HG03520 (cell line): Measurements from ENCODE around the gene NKX6-2.
"Not testable (repeated sequence)": the region's sequence is repeated elsewhere in the genome, so short reads cannot be mapped to it uniquely, and the experiment has no call there.

Experiments used
- ATAC-seq: cut with Tn5 transposase; IDR thresholded peaks from one replicate; pipeline ENCODE4 v1.9.1; 2021; ENCODE audit warnings: mild to moderate bottlenecking, moderate library complexity; ENCODE audit not compliant: unreplicated experiment

Gene NKX6-2

DNA sequence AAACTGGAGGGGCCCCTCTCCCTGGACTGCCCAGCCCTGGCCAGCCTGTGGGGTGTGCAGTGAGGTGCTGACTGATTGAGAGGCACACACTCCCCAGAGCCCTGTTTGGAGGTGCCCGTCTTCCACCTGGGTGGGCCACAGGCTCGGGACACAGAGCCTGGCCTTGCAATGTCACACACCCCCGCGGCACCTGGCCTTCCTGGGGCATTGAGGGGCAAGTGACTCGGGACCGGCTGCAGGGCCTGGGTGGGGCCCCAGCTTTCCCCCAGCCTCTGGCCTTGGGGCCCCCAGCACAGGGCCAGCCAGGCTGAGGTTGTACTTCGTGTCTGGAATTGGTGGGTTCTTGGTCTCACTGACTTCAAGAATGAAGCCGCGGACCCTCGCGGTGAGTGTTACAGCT is 13.9 kb upstream of the NKX6-2 start:
- no peak for ATAC-seq

DNA sequence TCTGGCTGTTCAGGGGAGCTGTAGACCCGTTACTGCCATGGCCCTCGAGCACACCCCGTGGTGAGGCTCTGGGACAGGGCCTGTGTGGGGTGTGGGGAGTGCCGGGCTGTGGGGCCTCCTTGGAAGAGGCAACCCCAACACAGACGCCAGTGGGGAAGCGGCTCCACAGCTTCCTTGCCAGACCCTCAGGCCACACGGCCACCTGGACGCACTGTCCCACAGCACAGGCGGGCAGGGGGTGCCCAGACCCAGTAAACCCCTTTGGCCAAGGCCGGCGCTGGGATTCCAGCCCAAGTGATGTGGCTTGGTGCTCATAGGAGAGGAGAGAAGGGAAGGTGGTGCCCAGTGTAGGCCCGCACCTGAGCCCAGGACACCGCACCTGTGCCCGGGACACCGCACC is 12.9 kb upstream of the NKX6-2 start:
- ATAC-seq, result no peak

DNA sequence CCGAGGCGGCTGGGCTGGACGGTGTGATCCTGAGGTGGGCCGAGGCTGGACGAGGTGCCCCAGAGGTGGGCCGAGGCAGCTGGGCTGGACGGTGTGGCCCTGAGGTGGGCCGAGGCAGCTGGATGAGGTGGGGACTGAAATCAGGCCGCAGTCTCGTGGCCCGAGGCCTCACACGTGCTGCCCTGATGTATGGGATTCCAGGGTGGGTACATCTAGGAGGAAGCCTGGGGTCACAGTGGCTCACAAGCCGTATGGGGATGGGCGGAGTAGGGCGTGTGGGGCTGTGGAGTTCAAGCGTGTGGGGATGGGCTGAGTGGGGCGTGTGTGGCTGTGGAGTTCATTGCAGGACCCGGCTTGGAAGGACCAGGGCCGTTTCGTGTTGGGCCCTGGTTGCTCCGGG is 12.5 kb upstream of the NKX6-2 start:
- no peak for ATAC-seq

DNA sequence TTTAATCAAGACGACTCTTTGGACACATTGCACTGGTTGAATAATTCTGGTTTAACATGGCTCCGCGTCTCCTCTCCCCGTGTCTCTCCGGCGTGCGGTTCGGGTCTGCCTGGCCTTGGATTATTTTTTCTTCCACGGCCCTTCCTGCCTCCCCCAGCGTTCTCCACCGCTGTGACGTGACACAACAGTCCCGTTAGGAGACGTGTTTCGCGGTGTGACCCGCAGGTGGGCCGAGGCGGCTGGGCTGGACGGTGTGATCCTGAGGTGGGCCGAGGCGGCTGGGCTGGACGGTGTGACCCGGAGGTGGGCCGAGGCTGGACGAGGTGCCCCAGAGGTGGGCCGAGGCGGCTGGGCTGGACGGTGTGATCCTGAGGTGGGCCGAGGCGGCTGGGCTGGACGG is 12.0 kb upstream of the NKX6-2 start:
- ATAC-seq, result not testable (repeated sequence)

DNA sequence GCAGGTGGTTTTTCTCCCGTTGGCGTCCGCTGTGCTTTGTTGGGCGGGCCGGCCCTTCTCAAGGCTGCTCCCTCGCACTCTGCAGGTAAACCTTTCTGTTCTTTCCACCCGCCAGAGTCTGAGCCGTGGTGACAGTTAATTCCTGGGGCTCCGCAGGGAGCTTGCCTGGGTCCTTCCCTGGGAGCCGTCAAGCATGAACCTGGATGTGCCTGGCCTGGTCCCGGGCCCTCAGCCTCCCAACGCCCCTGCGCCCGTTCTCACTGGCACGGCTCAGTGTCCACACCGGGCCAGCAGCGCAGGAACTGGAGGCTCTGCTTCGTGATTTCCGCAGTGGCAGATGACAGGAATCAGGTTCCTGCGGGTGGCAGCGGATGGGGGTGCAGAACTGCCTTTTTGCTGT is 10.9 kb upstream of the NKX6-2 start:
- no peak for ATAC-seq

DNA sequence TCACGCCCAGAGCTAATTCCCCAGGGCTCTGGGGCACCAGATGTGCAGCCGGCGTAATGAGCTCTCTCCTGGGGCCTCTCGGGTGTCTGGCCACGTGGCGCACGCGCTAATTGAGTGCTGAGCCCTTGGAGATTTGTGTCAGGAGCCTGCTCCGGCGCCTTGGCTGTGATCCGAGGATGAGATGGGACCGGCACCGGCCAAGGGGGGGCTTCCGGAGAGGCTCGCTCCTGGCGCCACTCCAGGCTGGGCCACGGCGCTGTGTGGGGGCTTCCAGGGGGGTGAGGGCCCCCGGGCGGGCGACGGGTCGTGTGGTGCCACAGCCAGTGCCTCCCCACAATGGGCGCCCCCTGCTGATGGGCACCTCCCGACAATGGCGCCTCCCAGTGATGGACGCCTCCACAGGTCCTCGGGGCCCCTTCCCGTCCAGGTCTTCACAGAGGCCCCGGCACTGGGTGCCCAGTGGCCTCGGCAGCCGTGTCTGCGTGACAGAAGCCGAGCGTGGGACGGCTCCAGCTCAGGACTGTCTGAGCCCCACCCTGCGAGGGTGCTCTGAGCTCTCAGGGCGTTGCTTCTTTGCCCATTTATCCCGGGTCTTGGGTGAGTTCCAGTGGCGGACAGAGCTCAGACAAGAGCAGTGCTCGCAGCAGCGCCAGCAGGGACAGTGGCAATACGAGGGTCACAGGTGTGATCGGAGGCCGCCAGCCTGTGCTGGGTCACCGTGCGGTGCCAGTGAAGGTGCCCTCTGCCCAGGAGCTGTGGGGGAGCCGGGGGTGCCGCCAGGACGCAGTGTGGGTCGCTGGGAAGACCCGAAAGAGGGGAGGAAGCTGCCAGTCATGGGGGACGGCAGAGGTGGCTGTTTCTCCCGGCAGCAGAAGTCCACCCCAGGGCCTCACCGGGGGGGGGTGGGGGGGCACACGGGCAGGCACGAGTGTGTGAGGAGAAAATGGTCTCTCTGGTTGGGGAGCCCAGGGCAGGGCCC is 8.2 kb upstream of the NKX6-2 start:
- no peak for ATAC-seq

DNA sequence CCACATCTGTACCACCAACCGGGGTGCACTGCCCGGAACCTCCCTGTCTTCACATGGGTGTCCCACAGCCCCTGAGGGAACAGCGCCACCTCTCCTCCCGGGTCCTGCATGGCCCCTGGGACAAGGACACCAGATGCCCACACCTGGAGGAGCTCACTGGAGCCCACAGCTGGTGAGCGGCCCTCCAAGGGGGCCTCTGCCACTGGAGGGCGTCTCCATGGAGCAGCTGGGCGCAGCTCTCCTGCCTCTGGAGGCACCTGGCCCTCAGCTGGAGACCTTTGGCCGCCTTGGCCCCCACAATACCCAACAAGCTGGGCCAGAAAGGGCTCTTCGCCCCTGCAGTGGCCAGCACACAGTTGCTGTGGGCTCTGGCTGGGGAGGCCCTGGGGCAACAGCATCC is 7.3 kb upstream of the NKX6-2 start:
- ATAC-seq, result no peak

DNA sequence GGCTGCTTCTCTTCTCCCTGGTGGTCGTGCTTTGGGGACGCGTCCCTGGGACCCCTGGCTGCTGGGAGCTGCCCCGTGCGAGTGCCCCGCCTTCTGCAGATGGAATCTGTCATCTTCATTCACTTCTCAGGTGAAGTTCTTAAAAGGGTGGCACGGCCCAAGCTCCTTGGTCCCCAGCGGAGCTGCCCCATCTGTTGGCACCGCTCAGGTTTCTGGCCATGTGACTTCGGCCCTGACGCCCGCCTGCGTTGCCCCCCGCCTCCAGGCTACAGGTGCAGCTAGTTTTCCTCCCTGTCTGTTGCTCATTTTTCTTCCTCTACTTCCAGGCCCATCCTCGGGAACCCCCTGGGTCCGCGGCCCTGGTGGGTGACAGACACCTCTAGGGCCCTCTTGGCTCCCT is 6.8 kb upstream of the NKX6-2 start:
- no peak for ATAC-seq

DNA sequence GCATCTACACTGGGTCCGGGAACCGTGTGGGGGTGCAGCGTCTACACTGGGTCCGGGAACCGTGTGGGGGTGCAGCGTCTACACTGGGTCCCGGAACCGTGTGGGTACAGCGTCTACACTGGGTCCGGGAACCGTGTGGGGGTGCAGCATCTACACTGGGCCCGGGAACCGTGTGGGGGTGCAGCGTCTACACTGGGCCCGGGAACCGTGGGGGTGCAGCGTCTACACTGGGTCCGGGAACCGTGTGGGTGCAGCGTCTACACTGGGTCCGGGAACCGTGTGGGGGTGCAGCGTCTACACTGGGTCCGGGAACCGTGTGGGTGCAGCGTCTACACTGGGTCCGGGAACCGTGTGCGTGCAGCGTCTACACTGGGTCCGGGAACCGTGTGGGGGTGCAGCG is 6.2 kb upstream of the NKX6-2 start:
- not testable (repeated sequence) for ATAC-seq

DNA sequence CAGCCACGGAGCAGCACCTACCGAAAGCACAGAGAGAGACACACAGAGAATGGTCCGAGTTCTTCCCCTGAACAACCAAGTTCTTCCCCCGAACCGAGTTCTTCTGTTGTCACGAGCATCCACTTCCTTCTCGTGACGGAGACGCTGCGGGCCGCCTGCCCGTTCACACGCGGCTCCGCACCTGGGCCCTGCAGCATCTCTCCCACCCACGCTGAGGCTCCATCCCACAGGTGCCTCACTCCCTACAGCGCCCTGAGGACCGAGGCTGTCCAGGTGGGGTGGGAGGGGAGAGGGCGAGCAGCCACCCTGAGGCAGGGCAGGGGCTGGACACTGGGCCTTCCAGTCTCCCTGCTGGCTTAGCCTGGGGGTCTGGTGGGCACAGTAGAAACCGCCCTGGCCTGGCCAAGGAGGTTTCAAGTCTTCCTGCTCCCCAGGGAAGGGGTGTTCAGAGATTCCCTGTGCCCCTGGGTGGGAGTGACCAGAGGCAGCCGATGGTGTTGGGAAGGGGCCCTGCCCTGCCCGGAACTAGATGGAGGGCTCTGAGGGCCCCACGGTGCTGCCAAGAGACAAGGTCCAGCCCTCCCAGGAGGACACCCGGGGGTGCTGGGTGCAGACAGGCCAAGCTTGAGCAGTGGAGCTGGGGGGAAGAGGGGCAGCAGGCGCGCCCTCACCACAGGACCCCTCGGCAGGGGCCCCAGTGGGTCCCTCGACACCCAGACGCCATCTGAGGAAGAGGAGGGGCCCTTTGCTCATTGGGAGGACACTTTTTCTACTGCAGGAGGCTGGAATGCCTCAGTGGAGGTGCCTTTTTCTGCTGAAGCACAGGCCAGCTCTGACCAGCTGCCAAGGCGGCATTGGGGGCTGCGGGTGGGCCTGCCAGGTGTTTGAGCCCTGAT is 5.2 kb upstream of the NKX6-2 start:
- no peak for ATAC-seq

DNA sequence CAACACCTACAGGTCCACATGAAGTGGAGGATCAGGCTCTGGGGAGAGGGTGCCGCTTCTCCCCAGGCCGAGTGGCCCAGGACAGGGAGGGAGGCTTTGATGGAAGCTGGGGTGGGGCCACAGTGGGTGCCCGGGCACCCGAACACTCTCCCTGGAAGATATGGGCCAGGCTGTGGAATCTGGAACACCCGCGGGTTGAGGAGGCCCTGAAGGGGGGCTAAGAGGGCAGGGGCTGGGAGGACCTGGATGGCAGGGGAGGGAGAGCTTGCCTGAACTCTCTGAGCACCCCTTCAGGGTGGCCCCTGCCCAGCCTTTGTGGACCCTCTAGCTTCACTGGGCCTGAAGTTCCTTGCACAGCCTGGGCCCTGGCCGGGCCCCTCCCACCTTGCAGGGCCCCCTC is 4.5 kb upstream of the NKX6-2 start:
- ATAC-seq, result no peak

DNA sequence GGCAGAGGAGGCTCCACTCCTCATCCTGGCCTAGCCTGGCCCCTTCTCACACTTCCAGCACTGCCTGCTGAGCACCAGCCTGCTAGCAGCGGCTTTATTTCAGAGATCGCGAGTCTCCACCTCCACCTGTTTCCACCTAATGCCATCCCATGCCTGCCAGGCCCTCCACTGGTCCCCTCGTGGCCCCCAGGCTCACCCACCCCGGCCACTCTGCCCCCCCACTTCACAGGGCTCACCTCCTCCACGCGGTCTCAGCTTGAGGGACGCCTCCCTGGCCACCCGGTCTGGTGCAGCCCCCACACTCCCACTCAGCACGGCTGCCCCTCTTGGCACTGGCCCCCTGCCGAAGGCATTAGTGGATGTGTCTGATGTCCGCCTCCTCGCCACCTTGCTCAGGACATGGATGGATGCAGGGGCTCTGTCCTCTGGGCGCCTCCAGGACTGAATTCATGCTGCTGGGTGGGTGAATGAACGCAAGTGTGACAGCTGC is 3.8 kb upstream of the NKX6-2 start:
- no peak for ATAC-seq

DNA sequence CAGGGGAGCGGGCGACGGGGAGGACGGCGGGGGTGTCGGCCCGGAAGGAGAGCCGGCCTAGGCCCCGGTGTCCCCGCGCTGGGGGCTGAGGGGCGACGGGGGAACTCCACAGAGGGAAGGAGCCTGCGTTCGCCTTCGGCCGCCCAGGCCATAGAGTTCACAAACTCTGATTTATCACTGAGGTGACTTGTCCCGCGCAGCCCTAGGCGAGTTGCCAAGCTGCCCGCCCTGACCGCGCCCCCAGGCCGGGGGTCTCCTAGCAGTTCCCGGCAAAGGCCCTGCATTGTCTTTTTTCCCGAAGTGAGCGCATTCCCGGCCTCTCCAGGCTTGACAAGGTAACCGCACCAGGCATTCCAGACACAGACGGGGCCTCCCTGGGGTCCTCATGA is 2.9 kb upstream of the NKX6-2 start:
- ATAC-seq, result no peak

DNA sequence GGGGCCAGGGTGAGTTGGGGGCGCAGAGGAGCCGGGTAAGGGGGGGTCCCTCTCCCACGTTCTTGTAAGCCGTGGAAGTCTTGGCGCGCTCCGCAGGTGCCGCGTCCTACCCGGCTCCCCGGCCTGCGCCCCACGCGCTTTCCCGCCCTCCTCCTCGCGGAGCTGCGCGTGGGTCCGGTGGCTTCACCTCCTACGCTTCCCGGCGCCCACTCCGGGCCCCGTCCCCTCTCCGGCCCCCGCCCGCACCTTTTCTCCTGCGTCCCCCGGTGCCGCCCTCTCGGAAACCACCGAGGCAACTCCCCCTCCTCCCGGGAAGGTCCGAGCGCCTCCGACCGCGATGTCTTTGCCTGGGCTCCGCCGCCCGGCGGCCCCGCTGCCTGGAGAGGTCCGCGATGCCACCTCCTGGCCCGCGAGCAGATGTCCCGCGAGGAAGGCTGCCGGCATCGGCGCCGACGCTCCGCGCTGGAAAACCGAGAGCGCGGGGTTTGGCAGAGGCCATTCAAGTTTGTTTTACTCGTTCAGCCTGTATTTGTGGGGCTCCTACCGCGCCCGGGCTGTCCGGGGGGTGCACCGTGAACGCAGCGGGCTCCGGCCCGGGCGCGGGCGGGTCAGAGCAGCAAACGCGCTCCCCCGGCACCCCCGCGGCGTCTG is 2.4 kb upstream of the NKX6-2 start:
- ATAC-seq, result no peak

DNA sequence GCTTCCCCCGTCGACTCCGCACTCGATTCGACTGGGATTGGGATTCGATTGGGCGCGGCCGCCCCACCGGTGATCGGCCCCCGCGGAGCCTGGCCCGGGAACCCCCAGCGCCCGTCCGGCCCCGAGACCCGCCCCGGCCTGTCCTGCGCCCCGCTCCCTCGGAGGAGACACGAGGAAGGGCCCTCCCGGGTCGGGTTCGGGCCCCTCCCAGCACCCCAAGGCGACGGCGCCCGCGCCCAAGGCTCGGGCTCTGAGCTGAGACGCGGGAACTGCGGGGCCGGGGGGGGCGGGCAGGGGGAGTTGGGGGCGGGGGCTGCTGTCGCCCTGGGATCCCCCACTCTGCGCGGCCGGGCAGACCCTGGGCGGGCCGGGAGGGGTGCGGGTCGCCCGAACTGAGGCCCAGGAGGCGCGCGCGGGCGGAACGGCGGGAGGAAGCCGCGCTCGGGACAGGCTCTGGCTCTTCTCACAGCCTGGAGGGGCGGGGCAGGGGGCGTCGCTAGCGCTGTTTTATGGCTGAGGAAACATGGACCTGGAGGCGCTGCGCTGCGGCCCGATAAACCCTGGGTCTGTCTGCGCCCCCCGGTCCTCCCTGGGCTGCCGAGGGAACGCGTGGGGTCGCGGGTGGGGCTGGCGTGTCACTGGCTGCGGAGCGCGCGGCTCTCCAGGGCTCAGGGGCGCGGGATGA is 1.7 kb upstream of the NKX6-2 start:
- ATAC-seq, result no peak

DNA sequence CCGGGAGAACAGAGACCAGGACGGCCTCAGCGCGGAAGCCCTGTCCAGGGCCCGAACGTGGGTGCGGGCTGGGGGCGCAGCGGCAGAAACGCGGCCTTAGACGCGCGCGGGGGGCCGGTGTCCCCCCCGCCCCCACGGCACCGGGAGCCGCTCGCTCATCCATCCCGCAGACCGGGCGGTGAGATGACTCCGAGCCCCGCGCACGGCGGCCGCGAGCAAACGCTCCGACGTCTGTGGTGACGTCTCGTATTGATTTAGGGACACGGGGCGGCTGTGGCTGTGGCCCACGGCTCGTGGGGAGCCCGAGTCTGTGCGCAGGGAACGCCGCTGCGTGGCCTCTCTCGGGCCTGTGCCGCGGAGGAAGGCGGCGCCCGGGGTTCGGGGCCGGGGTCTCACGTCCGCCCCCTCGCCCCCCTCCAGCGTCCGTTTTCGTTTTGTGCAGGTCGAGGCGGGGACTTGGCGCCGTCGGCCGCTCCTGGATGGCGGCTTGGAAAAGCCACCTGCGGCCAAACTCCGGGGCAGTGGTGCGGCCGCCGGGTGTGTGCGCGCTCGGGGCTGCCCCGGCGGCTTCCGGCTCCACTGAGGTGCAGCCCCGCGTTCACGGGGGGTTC is 1.0 kb upstream of the NKX6-2 start:
- no peak for ATAC-seq

DNA sequence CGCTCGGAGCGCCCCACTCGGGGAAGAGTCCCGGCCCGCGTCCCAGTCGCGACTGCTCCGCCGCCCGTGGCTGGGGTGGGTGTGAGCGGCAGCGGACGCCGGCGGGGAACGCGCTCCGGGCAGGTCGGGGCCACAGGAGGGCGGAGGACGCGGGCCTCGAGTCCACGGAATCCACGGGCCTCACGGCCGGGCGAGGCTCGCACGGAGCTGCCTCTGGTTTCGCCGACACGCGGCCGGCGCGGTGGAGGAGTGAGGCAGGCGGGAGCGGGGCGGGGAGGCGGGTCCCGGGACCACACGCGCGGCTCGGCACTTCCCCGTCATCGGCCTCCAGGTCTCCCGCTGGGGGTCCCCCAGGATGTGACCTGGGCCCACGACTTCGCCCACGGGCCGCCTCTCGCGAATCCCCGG is 533 bp upstream of the NKX6-2 start:
- ATAC-seq, result no peak

DNA sequence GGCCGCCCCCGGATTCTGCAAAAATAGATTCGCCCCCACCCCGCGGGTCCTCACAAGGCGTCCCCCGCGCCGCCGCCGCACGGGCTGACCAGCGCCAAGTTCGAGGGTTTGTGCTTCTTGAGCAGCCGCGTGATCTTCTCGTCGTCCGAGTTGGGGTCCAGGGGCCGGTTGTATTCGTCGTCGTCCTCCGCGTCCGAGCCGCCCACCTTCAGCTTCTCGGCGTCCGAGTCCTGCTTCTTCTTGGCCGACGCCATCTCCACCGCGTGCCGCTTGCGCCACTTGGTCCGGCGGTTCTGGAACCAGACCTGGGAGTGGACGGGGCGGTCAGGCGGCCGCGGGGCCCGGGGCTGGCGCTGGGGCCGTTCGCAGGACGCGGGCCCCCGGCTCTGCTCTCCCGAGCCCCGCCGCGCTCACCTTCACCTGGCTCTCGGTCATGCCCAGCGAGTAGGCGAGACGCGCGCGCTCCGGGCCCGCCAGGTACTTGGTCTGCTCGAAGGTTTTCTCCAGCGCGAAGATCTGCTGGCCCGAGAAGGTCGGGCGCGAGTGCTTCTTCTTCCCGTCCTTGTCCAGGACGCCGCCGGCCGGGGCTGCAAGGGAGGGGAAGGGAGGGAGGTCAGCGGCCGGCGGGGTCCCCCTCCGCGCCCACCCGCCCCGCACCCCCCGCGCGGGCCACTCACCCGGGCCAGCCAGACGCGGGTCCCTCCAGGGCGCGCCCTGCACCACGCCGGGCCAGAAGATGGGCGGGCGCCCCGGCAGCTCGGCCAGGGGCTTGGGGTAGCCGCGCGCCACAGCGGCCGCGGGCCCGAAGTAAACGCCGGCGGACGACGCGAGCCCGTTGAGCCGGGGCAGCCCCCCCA is 853 bp downstream of the NKX6-2 start:
- ATAC-seq, result no peak
